Fibroblast of upper back skin (primary cell): Measurements from ENCODE around the gene ARHGDIA.
A peak's percentile ranks its signal among the peaks of the same experiment; 100 is the strongest.

ENCODE experiments used
- DNase-seq: peaks from one replicate; pipeline ENCODE4 v3.0.0-alpha.2; 2013

The ARHGDIA gene

GRCh38 chr17:81888105-81888987 lies 17.2 kb upstream of the ARHGDIA start:
- DNase-seq: no peak

GRCh38 chr17:81885869-81886548 lies 14.9 kb upstream of the ARHGDIA start:
- DNase-seq: no peak

GRCh38 chr17:81885454-81885853 lies 14.3 kb upstream of the ARHGDIA start:
- DNase-seq: no peak

GRCh38 chr17:81884968-81885367 lies 13.8 kb upstream of the ARHGDIA start:
- no peak for DNase-seq

- peak; percentile 8 for DNase-seq
Measured at GRCh38 chr17:81884520-81884919, 13.4 kb upstream of the ARHGDIA start.

GRCh38 chr17:81879121-81879520 lies 8.0 kb upstream of the ARHGDIA start:
- no peak for DNase-seq

- DNase-seq: no peak
Measured at GRCh38 chr17:81878294-81878693, 7.2 kb upstream of the ARHGDIA start.

- no peak for DNase-seq
Measured at GRCh38 chr17:81877569-81877968, 6.4 kb upstream of the ARHGDIA start.

GRCh38 chr17:81871387-81872230 lies 472 bp upstream of the ARHGDIA start:
- DNase-seq: peak; percentile 88

- peak; percentile 41 for DNase-seq
Measured at GRCh38 chr17:81870131-81870980, 781 bp downstream of the ARHGDIA start.

GRCh38 chr17:81869221-81870130 lies 1.7 kb downstream of the ARHGDIA start:
- peak; percentile 44 for DNase-seq

GRCh38 chr17:81868674-81869220 lies 2.4 kb downstream of the ARHGDIA start:
- DNase-seq: peak; percentile 91

- no peak for DNase-seq
Measured at GRCh38 chr17:81867991-81868673, 3.0 kb downstream of the ARHGDIA start.

GRCh38 chr17:81867170-81867990 lies 3.8 kb downstream of the ARHGDIA start:
- DNase-seq: peak; percentile 65

GRCh38 chr17:81866440-81867169 lies 4.5 kb downstream of the ARHGDIA start:
- peak; percentile 10 for DNase-seq

- DNase-seq: peak; percentile 22
Measured at GRCh38 chr17:81865733-81866439, 5.3 kb downstream of the ARHGDIA start.

GRCh38 chr17:81865358-81865732 lies 5.8 kb downstream of the ARHGDIA start:
- no peak for DNase-seq
